Activated B cell treated with CpG ODN at 0.5 μM for 24 hours (primary cell): ENCODE results near the gene DHX40. TPM values are rescaled to one million over a fixed set of nuclear protein-coding genes. Genes with fewer than 3 reads are reported as not detected.
"Not testable (repeated sequence)": the region's sequence is repeated elsewhere in the genome, so short reads cannot be mapped to it uniquely, and the experiment has no call there.

Experiments
- ATAC-seq: fragments of 200-7000 bp; cut with Tn5 transposase; one replicate; pipeline ENCODE4 v1.10.0; 2021; ENCODE audit warnings: low read depth, mild to moderate bottlenecking, moderate library complexity
- CTCF ChIA-PET: fragments of 350-600 bp; sonication (Branson Sonifier 250); formaldehyde crosslinking; loops from one replicate; lab custom pipeline; 2021; ENCODE audit warnings: antibody characterized with exemption; lab: Charles Lee
- POLR2A ChIA-PET: fragments of 350-600 bp; sonication (Branson Sonifier 250); formaldehyde crosslinking; loops from one replicate; lab custom pipeline; 2021; ENCODE audit warnings: antibody characterized with exemption; lab: Charles Lee
- DNase-seq: peaks from one replicate; pipeline ENCODE4 v3.0.0; 2022
- H3K27ac Mint-ChIP-seq: one replicate; pipeline ENCODE4 v1.8.0; 2020; ENCODE audit warnings: mixed read lengths
- H3K27me3 Mint-ChIP-seq: one replicate; pipeline ENCODE4 v1.8.0; 2021; ENCODE audit warnings: mixed read lengths
- H3K36me3 Mint-ChIP-seq: one replicate; pipeline ENCODE4 v1.8.0; 2021; ENCODE audit warnings: low read depth, mixed read lengths
- H3K4me1 Mint-ChIP-seq: one replicate; pipeline ENCODE4 v1.8.0; 2021; ENCODE audit warnings: mixed read lengths
- H3K4me3 Mint-ChIP-seq: one replicate; pipeline ENCODE4 v1.8.0; 2020; ENCODE audit warnings: mild to moderate bottlenecking, mixed read lengths
- H3K9me3 Mint-ChIP-seq: one replicate; pipeline ENCODE4 v1.8.0; 2020; ENCODE audit warnings: mixed read lengths
- intact Hi-C: fragments of 100-400 bp; cut with micrococcal nuclease; formaldehyde crosslinking; loops from one replicate; pipeline ENCODE4 v1.15.1; 2024
- total RNA-seq: library from RNA; stranded (reverse); gene quantifications from 2 replicates; pipeline ENCODE4 v1.2.3, GENCODE V29; 2022
- TF ChIP-seq, protein P1 (sequence below): fragments of 200-600 bp; IDR thresholded peaks from one replicate; pipeline ENCODE4 v1.8.0; 2022; ENCODE audit warnings: antibody characterized with exemption, mild to moderate bottlenecking

DHX40 gene
- total RNA-seq, 1 donor from 2014 or later: 22.6 TPM

DNA sequence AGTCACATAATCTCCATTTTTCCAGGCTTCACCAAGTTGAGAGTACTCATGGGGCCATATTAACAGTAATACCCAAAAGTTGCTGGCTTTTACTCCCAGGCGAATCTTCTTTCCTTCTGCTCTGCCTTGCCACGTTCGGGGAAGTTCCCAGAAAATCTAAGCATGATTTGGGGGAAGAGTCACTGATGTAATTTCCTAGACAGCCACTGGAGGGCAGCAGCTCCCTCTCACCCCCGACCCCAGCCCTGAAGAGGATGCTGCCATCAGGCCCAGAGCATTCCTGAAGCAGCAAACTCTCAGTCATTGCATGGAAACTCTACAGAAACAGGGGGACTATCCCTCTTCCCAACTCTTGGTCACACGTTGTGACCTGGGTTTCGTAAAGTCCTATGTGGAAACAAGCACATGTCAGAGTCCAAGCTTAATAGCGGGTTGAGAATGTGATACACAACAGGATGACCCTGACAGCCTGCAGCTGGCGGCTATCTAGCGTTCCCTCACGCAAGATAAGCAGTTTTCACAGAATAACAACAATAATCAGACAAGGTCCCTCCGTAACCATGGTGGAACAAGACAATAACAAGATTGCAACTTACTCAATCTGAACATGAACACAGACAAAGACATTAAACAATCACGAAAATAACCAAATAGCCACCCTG, 43.8 kb upstream of the DHX40 start:
- POLR2A ChIA-PET: interaction anchor here (0.6 to 1.5 kb wide), 3 partner anchors 98 to 418 kb away, joined by 3 to 4 read pairs (median 3); partner anchors contain the start of genes CLTC and PTRH2

GRCh38 chr17:59524930-59525329, 40.5 kb upstream of the DHX40 start:
- H3K9me3 Mint-ChIP-seq, POLR2A ChIA-PET, H3K4me1 Mint-ChIP-seq, DNase-seq, CTCF ChIA-PET, H3K4me3 Mint-ChIP-seq, H3K36me3 Mint-ChIP-seq, H3K27ac Mint-ChIP-seq, ATAC-seq: not testable (repeated sequence)
- peaks cover 15% of the 10 kb centered on the region for H3K27me3 Mint-ChIP-seq
- intact Hi-C loops: loop anchor here (5.0 to 10.0 kb wide), 2 partner anchors 32 to 150 kb away; no protein-coding TSS in a partner anchor

More for the DNA sequence above, 43.8 kb upstream of the DHX40 start:
- TF ChIP-seq, protein P1, sequence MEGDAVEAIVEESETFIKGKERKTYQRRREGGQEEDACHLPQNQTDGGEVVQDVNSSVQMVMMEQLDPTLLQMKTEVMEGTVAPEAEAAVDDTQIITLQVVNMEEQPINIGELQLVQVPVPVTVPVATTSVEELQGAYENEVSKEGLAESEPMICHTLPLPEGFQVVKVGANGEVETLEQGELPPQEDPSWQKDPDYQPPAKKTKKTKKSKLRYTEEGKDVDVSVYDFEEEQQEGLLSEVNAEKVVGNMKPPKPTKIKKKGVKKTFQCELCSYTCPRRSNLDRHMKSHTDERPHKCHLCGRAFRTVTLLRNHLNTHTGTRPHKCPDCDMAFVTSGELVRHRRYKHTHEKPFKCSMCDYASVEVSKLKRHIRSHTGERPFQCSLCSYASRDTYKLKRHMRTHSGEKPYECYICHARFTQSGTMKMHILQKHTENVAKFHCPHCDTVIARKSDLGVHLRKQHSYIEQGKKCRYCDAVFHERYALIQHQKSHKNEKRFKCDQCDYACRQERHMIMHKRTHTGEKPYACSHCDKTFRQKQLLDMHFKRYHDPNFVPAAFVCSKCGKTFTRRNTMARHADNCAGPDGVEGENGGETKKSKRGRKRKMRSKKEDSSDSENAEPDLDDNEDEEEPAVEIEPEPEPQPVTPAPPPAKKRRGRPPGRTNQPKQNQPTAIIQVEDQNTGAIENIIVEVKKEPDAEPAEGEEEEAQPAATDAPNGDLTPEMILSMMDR: peak; percentile 81
- Mint-ChIP-seq H3K4me3 (no peak overlapping the region), H3K4me1 (peaks cover 4% of the 10 kb centered on the region), H3K27me3 (peaks cover 9% of the 10 kb centered on the region), H3K36me3 (no peaks in the 10 kb centered on the region), H3K9me3 (no peaks in the 10 kb centered on the region), H3K27ac (no peak overlapping the region)
- ATAC-seq: peak; percentile 71
- DNase-seq: peak; percentile 43
- intact Hi-C loops: loop anchor here (1.0 to 10.0 kb wide), 5 partner anchors 36 to 515 kb away; no protein-coding TSS in a partner anchor
- CTCF ChIA-PET: interaction anchor here (0.6 to 2.6 kb wide), 8 partner anchors 20 to 393 kb away, joined by 3 to 10 read pairs (median 4); no protein-coding TSS in a partner anchor

DNA sequence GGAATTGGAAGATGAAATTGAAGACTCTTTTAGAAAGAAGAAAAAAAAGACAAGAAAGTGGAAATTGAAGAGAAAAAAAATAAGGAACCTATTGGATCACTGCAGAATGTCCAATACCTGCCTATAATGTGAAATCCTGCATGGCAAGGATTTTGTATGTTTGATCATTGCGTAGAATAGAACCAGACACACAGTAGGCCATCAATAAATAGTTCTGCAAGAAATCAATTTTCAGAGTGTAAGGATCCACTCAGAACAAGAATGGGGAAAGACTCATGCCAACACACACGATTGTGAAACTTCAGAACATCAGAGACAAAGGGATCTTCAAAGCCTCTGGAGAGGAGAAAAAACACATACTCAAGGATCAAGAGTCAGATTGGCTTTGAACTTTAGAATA, 39.7 kb upstream of the DHX40 start:
- Mint-ChIP-seq H3K9me3 (no peaks in the 10 kb centered on the region), H3K27ac (no peak overlapping the region), H3K27me3 (peaks cover 14% of the 10 kb centered on the region), H3K36me3 (no peaks in the 10 kb centered on the region), H3K4me1 (peaks cover 4% of the 10 kb centered on the region), H3K4me3 (no peak overlapping the region)
- CTCF ChIA-PET: no interaction called here
- TF ChIP-seq, protein P1: no peak
- intact Hi-C loops: loop anchor here (10.0 kb wide), 1 partner anchor 149 kb away; no protein-coding TSS in a partner anchor
- ATAC-seq (no peak), DNase-seq (no peak)
- POLR2A ChIA-PET: no interaction called here

- CTCF ChIA-PET: no interaction called here
- Mint-ChIP-seq H3K4me1 (peaks cover 2% of the 10 kb centered on the region), H3K9me3 (no peaks in the 10 kb centered on the region), H3K4me3 (no peak overlapping the region), H3K27ac (no peak overlapping the region), H3K27me3 (peaks cover 12% of the 10 kb centered on the region), H3K36me3 (no peaks in the 10 kb centered on the region)
- POLR2A ChIA-PET: no interaction called here
- TF ChIP-seq, protein P1: no peak
- intact Hi-C loops: loop anchor here (10.0 kb wide), 1 partner anchor 148 kb away; no protein-coding TSS in a partner anchor
- ATAC-seq (no peak), DNase-seq (no peak)
Measured at GRCh38 chr17:59526451-59526850, 39.0 kb upstream of the DHX40 start.

GRCh38 chr17:59527325-59527917, 38.0 kb upstream of the DHX40 start:
- ChIA-PET CTCF (interaction anchor here (1.1 kb wide), 1 partner anchor 9 kb away, joined by 6 read pairs; no protein-coding TSS in a partner anchor), POLR2A (no interaction called here)
- Mint-ChIP-seq H3K4me3 (no peak overlapping the region), H3K9me3 (no peaks in the 10 kb centered on the region), H3K27ac (no peak overlapping the region), H3K4me1 (no peaks in the 10 kb centered on the region), H3K36me3 (no peaks in the 10 kb centered on the region), H3K27me3 (peaks cover 10% of the 10 kb centered on the region)
- TF ChIP-seq, protein P1: no peak
- ATAC-seq (no peak), DNase-seq (no peak)
- intact Hi-C loops: loop anchor here (10.0 kb wide), 1 partner anchor 147 kb away; no protein-coding TSS in a partner anchor
